Cardiac muscle cell (in vitro differentiated cells and primary cell): Measurements from ENCODE around the gene XXYLT1. TPM values are rescaled to one million over a fixed set of nuclear protein-coding genes. Genes with fewer than 3 reads are reported as not detected.
"Not testable (repeated sequence)": the region's sequence is repeated elsewhere in the genome, so short reads cannot be mapped to it uniquely, and the experiment has no call there.

Source experiments
- DNase-seq, 2 donors: peaks; one replicate each; pipeline versions ENCODE4 v3.0.0 to v3.0.0-alpha.2; 2010 to 2017; ENCODE audit warnings: low read depth in 1 of 2, low spot score in 1 of 2
- H3K27ac ChIP-seq: fragments of 200-600 bp; sonication (generic); 2 replicates; pipeline ENCODE4 v1.5.1; 2016
- H3K27me3 ChIP-seq: fragments of 200-600 bp; sonication (generic); 2 replicates; pipeline ENCODE4 v1.6.0; 2016; ENCODE audit warnings: control low read depth
- H3K36me3 ChIP-seq: fragments of 200-600 bp; sonication (generic); 2 replicates; pipeline ENCODE4 v1.5.1; 2016; ENCODE audit warnings: control low read depth
- H3K4me1 ChIP-seq: fragments of 200-600 bp; sonication (generic); 2 replicates; pipeline ENCODE4 v1.8.1; 2017; ENCODE audit warnings: low read depth, mild to moderate bottlenecking, mixed run types
- H3K4me3 ChIP-seq: fragments of 200-600 bp; sonication (generic); 2 replicates; pipeline ENCODE4 v1.5.1; 2016; ENCODE audit warnings: mild to moderate bottlenecking
- H3K9me3 ChIP-seq: fragments of 200-600 bp; sonication (generic); 2 replicates; pipeline ENCODE4 v1.5.1; 2017; ENCODE audit warnings: low read depth, mild to moderate bottlenecking, control low read depth
- polyA plus RNA-seq: library from polyadenylated mRNA; unstranded; fragments of >200 nt; fragmentation: Nextera tagmentation; extraction: Ambion mirVana; gene quantifications from 2 replicates; pipeline ENCODE4 v1.2.1, GENCODE V29; 2016
- total RNA-seq: library from RNA; depleted of rRNA; stranded (reverse); fragments of >200 nt; gene quantifications from 2 replicates; pipeline ENCODE4 v1.2.3, GENCODE V29; 2016
- TF ChIP-seq, protein P1 (sequence below): IDR thresholded peaks from 2 replicates; pipeline ENCODE4 v1.5.1; 2012; ENCODE audit warnings: low read depth, mild to moderate bottlenecking, low read length

Gene XXYLT1
- total and polyA plus RNA-seq, 2 experiments from 2014 or later: 52.5 to 62.2 TPM

- Histone ChIP-seq H3K9me3 (no peaks in the 10 kb centered on the region), H3K4me3 (no peak overlapping the region), H3K4me1 (no peaks in the 10 kb centered on the region), H3K36me3 (no peaks in the 10 kb centered on the region), H3K27ac (no peak overlapping the region), H3K27me3 (no peaks in the 10 kb centered on the region)
- TF ChIP-seq, protein P1, sequence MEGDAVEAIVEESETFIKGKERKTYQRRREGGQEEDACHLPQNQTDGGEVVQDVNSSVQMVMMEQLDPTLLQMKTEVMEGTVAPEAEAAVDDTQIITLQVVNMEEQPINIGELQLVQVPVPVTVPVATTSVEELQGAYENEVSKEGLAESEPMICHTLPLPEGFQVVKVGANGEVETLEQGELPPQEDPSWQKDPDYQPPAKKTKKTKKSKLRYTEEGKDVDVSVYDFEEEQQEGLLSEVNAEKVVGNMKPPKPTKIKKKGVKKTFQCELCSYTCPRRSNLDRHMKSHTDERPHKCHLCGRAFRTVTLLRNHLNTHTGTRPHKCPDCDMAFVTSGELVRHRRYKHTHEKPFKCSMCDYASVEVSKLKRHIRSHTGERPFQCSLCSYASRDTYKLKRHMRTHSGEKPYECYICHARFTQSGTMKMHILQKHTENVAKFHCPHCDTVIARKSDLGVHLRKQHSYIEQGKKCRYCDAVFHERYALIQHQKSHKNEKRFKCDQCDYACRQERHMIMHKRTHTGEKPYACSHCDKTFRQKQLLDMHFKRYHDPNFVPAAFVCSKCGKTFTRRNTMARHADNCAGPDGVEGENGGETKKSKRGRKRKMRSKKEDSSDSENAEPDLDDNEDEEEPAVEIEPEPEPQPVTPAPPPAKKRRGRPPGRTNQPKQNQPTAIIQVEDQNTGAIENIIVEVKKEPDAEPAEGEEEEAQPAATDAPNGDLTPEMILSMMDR: no peak
- no peak for DNase-seq
Observed at GRCh38 chr3:195236076-195236798, 34.7 kb downstream of the XXYLT1 start.

DNA sequence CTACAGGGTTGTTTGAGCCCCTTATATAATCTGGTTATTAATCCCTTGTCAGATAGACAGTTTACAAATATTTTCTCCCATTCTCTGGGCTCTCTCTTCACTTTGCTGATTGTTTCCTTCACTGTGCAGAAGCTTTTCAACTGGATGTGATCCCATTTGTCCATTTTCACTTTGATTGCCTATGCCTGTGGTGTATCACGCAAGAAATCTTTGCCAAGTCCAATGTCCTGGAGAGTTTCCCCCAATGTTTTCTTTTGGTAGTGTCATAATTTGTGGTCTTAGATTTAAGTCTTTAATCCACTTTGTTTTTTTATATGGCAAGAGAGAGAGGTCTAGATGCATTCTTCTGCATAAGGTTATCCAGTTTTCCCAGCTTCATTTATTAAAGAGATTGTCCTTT is 40.7 kb downstream of the XXYLT1 start:
- H3K4me3 ChIP-seq: no peak overlapping the region
- no peak overlapping the region for H3K27ac ChIP-seq
- H3K36me3 ChIP-seq: no peaks in the 10 kb centered on the region
- no peaks in the 10 kb centered on the region for H3K4me1 ChIP-seq
- no peak for DNase-seq
- H3K27me3 ChIP-seq: no peaks in the 10 kb centered on the region
- TF ChIP-seq, protein P1: no peak
- no peaks in the 10 kb centered on the region for H3K9me3 ChIP-seq

DNA sequence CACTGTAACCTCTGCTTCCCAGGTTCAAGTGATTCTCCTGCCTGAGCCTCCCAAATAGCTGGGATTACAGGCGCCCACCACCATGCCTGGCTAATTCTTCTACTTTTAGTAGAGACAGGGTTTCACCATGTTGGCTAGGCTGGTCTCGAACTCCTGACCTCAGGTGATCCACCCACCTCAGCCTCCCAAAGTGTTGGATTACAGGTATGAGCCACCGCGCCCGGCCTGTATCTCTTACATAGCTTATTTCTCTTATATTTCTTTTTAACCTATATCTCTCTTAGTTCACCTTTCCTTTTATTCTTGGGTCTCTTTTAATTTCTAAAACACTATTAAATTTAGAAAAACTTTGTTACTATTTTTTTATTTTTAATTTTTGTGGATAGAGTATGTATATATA is 42.1 kb downstream of the XXYLT1 start:
- H3K4me1 ChIP-seq, H3K9me3 ChIP-seq, H3K27me3 ChIP-seq, H3K27ac ChIP-seq, H3K36me3 ChIP-seq, DNase-seq, H3K4me3 ChIP-seq: not testable (repeated sequence)

DNA sequence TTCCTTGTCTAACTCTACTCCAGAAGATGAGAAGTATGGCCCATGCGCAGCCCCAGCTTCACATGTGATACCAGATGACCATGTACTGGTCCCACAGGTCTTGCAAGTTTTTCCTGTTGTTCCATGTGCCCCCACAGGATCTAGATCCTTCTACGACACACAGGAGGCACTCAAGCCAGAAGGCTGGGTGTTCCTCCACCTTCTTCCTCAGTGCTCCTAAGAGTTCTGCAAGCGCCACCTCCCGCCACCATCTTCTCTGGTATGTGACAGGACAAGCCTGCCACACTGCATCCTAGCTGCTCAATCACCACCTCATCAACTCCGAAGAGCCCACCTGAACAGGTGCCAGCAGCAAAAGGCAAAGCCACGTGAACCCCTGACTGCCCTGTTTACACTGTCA is 43.1 kb downstream of the XXYLT1 start:
- H3K9me3 ChIP-seq: no peaks in the 10 kb centered on the region
- no peak overlapping the region for H3K4me3 ChIP-seq
- H3K27me3 ChIP-seq: no peaks in the 10 kb centered on the region
- no peaks in the 10 kb centered on the region for H3K36me3 ChIP-seq
- no peak for DNase-seq
- H3K27ac ChIP-seq: no peak overlapping the region
- TF ChIP-seq, protein P1: no peak
- H3K4me1 ChIP-seq: no peaks in the 10 kb centered on the region

GRCh38 chr3:195226900-195227447 is 44.0 kb downstream of the XXYLT1 start:
- Histone ChIP-seq H3K9me3 (no peaks in the 10 kb centered on the region), H3K4me3 (no peak overlapping the region), H3K27me3 (no peaks in the 10 kb centered on the region), H3K36me3 (no peaks in the 10 kb centered on the region), H3K4me1 (peaks cover under 1% of the 10 kb centered on the region), H3K27ac (no peak overlapping the region)
- peak; percentile 33 to 47 for DNase-seq
- TF ChIP-seq, protein P1: peak; percentile 57

DNA sequence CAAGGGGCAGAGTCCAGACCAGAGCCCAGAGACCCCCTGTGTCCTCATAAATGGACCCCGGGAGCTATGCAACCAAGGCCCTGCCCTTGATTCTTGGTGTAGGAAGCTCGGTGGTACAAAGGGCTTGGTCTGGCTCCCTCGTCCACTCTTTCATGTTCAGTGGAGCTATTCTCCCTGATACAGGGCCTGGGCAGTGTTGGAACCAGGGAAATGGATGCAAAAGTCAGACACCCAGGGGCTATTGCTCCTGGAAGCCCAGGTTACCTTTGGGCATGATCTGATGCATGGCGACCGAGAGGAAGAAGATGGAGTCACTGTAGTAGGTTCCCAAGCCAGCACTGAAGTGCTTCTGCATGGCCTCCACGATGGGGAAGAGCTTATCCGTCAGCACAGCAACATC is 44.5 kb downstream of the XXYLT1 start:
- no peak overlapping the region for H3K4me3 ChIP-seq
- no peak overlapping the region for H3K27ac ChIP-seq
- DNase-seq: no peak
- H3K27me3 ChIP-seq: no peaks in the 10 kb centered on the region
- TF ChIP-seq, protein P1: no peak
- no peaks in the 10 kb centered on the region for H3K36me3 ChIP-seq
- H3K4me1 ChIP-seq: peaks cover 6% of the 10 kb centered on the region
- no peaks in the 10 kb centered on the region for H3K9me3 ChIP-seq
